Stimulated activated CD8-positive, alpha-beta memory T cell treated with anti-CD3 and anti-CD28 coated beads, Interleukin-7, amount 100 ng/mL, for 24 hours (primary cell): ENCODE data around the gene SMIM17.

Experiments
- DNase-seq: peaks from one replicate; pipeline ENCODE4 v3.0.0-alpha.2; 2020; ENCODE audit warnings: low read depth

Gene SMIM17

GRCh38 chr19:56642711-56643459, at the start of gene SMIM17:
SMIM17 (plus strand) TSS chr19:56643159; CDS start chr19:56645668, 2,509 bp downstream.
- DNase-seq, result no peak

- DNase-seq, result no peak
Observed at GRCh38 chr19:56594446-56594782, 48.5 kb upstream of the SMIM17 start.

- peak; percentile 81 for DNase-seq
Observed at GRCh38 chr19:56594783-56595547, 48.0 kb upstream of the SMIM17 start, which contains the start of gene ZNF71. ZNF71 (plus strand) TSS chr19:56595302; CDS start chr19:56601559, 6,257 bp downstream.

- DNase-seq, result no peak
Observed at GRCh38 chr19:56595548-56595899, 47.4 kb upstream of the SMIM17 start.

- DNase-seq, result no peak
Observed at GRCh38 chr19:56596676-56597075, 46.3 kb upstream of the SMIM17 start.

GRCh38 chr19:56597696-56598095, 45.3 kb upstream of the SMIM17 start:
- no peak for DNase-seq

- DNase-seq, result no peak
Observed at GRCh38 chr19:56601375-56601774, 41.6 kb upstream of the SMIM17 start.

GRCh38 chr19:56603829-56604228, 39.1 kb upstream of the SMIM17 start:
- DNase-seq, result no peak

- DNase-seq, result no peak
Observed at GRCh38 chr19:56608274-56608964, 34.5 kb upstream of the SMIM17 start.

- no peak for DNase-seq
Observed at GRCh38 chr19:56611288-56611687, 31.7 kb upstream of the SMIM17 start.

- DNase-seq, result no peak
Observed at GRCh38 chr19:56612737-56613136, 30.2 kb upstream of the SMIM17 start.

GRCh38 chr19:56613639-56614038, 29.3 kb upstream of the SMIM17 start:
- no peak for DNase-seq

GRCh38 chr19:56617531-56617930, 25.4 kb upstream of the SMIM17 start:
- DNase-seq, result no peak

- DNase-seq, result no peak
Observed at GRCh38 chr19:56619121-56619520, 23.8 kb upstream of the SMIM17 start.

- DNase-seq, result no peak
Observed at GRCh38 chr19:56622374-56622773, 20.6 kb upstream of the SMIM17 start.

- no peak for DNase-seq
Observed at GRCh38 chr19:56623006-56623405, 20.0 kb upstream of the SMIM17 start.

- DNase-seq, result no peak
Observed at GRCh38 chr19:56625708-56626107, 17.3 kb upstream of the SMIM17 start.

GRCh38 chr19:56633021-56633420, 9.9 kb upstream of the SMIM17 start:
- DNase-seq, result no peak

- peak; percentile 10 for DNase-seq
Observed at GRCh38 chr19:56637976-56638555, 4.9 kb upstream of the SMIM17 start.

GRCh38 chr19:56639217-56639616, 3.7 kb upstream of the SMIM17 start:
- DNase-seq, result no peak

GRCh38 chr19:56643460-56643955, 549 bp downstream of the SMIM17 start:
- no peak for DNase-seq

- no peak for DNase-seq
Observed at GRCh38 chr19:56654151-56654550, 11.2 kb downstream of the SMIM17 start.
